ENCODE measurements around the gene MBD4.

- TF ChIP-seq, protein P1, sequence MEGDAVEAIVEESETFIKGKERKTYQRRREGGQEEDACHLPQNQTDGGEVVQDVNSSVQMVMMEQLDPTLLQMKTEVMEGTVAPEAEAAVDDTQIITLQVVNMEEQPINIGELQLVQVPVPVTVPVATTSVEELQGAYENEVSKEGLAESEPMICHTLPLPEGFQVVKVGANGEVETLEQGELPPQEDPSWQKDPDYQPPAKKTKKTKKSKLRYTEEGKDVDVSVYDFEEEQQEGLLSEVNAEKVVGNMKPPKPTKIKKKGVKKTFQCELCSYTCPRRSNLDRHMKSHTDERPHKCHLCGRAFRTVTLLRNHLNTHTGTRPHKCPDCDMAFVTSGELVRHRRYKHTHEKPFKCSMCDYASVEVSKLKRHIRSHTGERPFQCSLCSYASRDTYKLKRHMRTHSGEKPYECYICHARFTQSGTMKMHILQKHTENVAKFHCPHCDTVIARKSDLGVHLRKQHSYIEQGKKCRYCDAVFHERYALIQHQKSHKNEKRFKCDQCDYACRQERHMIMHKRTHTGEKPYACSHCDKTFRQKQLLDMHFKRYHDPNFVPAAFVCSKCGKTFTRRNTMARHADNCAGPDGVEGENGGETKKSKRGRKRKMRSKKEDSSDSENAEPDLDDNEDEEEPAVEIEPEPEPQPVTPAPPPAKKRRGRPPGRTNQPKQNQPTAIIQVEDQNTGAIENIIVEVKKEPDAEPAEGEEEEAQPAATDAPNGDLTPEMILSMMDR (IDR thresholded peaks at IDR 0.05): no peak
- no peak for TF ChIP-seq EZH2 (IDR thresholded peaks at IDR 0.05; ENCODE audit: borderline replicate concordance, insufficient read depth, low read depth, low read length, poor library complexity, severe bottlenecking)
Observed at GRCh38 chr3:129476586-129476985, 36.8 kb upstream of the MBD4 start.
